ENCODE data around the gene PARM1. TPM values are rescaled to one million over a fixed set of nuclear protein-coding genes. Genes with fewer than 3 reads are reported as not detected.

The PARM1 gene
- total and polyA plus RNA-seq, 7 donors = 21.9 to 107 (median 41.7) TPM

DNA sequence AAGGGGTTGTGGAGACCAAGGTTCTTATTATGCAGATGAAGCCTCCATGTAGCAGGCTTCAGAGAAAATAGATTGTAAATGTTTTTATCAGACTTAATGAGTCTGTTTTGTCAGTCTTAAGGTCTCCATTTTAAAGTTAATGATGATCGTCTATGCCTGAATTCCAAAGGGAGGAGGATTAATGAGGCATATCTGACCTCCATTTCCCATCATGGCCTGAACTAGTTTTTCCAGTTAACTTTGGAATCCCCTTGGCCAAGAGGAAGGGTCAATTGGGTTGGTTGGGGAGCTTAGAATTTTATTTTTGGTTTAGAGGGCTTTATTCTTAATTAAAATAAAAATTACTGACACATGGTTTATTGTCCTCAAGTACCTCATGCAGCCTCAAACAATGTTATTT, 6.9 kb upstream of the PARM1 start:
- H3K36me3 ChIP-seq = no peaks in the 10 kb centered on the region

DNA sequence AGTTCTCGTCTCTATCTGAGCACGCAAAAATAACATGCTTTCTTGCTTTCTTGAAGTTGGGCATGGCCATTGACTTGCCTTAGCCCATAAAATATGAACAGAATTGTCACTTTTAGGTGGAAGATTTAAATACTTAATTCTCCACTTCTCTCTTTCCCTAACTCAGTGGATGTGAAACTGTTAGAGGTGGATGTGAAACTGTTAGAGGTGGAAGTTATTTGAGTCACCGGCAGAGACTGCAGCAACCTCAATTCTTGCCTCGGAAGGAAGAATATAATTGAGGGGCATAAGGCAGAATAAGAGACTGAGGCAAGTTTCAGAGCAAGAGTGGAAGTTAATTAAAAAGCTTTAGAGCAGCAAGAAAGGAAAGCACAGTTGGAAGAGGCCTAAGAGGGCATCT, 2.8 kb upstream of the PARM1 start:
- H3K4me3 ChIP-seq = no peak overlapping the region
- DNase-seq = no peak
- no peaks in the 10 kb centered on the region for H3K27me3 ChIP-seq
- H3K36me3 ChIP-seq = no peaks in the 10 kb centered on the region
- H3K27ac ChIP-seq = no peak overlapping the region
- 82 to 94% methylated on average over 4 of the region's 4 CpGs for WGBS, 2 donors
- no peaks in the 10 kb centered on the region for H3K9me3 ChIP-seq
- TF ChIP-seq POLR2AphosphoS5 (IDR thresholded peaks at IDR 0.05) (no peak), POLR2A (IDR thresholded peaks at IDR 0.05) (no peak), EP300 (IDR thresholded peaks at IDR 0.05) (no peak)
- TF ChIP-seq, protein P1, sequence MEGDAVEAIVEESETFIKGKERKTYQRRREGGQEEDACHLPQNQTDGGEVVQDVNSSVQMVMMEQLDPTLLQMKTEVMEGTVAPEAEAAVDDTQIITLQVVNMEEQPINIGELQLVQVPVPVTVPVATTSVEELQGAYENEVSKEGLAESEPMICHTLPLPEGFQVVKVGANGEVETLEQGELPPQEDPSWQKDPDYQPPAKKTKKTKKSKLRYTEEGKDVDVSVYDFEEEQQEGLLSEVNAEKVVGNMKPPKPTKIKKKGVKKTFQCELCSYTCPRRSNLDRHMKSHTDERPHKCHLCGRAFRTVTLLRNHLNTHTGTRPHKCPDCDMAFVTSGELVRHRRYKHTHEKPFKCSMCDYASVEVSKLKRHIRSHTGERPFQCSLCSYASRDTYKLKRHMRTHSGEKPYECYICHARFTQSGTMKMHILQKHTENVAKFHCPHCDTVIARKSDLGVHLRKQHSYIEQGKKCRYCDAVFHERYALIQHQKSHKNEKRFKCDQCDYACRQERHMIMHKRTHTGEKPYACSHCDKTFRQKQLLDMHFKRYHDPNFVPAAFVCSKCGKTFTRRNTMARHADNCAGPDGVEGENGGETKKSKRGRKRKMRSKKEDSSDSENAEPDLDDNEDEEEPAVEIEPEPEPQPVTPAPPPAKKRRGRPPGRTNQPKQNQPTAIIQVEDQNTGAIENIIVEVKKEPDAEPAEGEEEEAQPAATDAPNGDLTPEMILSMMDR (IDR thresholded peaks at IDR 0.05) = no peak
- intact Hi-C loops (cut with DNase I) = loop anchor here (5.0 to 10.0 kb wide), 6 partner anchors 58 to 915 kb away; partner anchors contain the start of gene BTC
- peaks cover 0 to 19% (median 12%) of the 10 kb centered on the region in 4 donors for H3K4me1 ChIP-seq

More for the DNA sequence above, 6.9 kb upstream of the PARM1 start:
- Histone ChIP-seq H3K27ac (no peak overlapping the region), H3K27me3 (no peaks in the 10 kb centered on the region), H3K4me3 (no peak overlapping the region), H3K4me1 (no peaks in the 10 kb centered on the region), H3K9me3 (no peaks in the 10 kb centered on the region)
- intact Hi-C loops (cut with DNase I) = no loop called here
- TF ChIP-seq POLR2AphosphoS5 (IDR thresholded peaks at IDR 0.05) = no peak
- TF ChIP-seq POLR2A (IDR thresholded peaks at IDR 0.05) = no peak
- TF ChIP-seq, protein P1 (IDR thresholded peaks at IDR 0.05) = no peak
- TF ChIP-seq EP300 (IDR thresholded peaks at IDR 0.05) = no peak
- DNase-seq = no peak
- WGBS, 2 donors = 96 to 100% methylated on average over 1 of the region's 1 CpG

DNA sequence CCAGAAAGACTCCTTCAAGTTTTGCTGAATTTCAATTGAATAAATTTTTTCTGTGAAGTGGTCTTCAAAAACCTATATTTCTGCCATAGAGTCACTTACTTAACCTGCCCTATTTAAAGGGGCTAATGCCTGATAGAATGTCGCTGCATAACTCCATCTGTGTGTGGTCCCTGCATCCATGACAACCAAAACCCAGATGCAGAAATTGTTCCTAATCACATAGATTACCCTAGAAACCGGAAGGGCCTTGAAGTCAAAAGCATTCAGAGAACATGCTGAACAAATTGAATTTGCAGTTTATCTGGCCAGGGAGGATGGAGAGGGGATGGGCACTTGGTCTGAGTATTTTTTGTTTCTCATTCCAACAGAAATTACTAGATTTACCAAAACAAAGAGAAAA, 1.5 kb upstream of the PARM1 start:
- peaks cover 0 to 22% (median 13%) of the 10 kb centered on the region in 4 donors for H3K4me1 ChIP-seq
- no peaks in the 10 kb centered on the region for H3K27me3 ChIP-seq
- no peaks in the 10 kb centered on the region for H3K9me3 ChIP-seq
- TF ChIP-seq EP300 (IDR thresholded peaks at IDR 0.05) = no peak
- no peak for TF ChIP-seq POLR2A (IDR thresholded peaks at IDR 0.05)
- TF ChIP-seq POLR2AphosphoS5 (IDR thresholded peaks at IDR 0.05) = no peak
- TF ChIP-seq, protein P1 (IDR thresholded peaks at IDR 0.05) = no peak
- WGBS, 2 donors = 90 to 94% methylated on average over 2 of the region's 2 CpGs
- no peak for DNase-seq
- intact Hi-C loops (cut with DNase I) = loop anchor here (5.0 to 10.0 kb wide), 6 partner anchors 59 to 913 kb away; partner anchors contain the start of gene BTC
- no peak overlapping the region for H3K4me3 ChIP-seq
- H3K27ac ChIP-seq = no peak overlapping the region
- H3K36me3 ChIP-seq = no peaks in the 10 kb centered on the region

DNA sequence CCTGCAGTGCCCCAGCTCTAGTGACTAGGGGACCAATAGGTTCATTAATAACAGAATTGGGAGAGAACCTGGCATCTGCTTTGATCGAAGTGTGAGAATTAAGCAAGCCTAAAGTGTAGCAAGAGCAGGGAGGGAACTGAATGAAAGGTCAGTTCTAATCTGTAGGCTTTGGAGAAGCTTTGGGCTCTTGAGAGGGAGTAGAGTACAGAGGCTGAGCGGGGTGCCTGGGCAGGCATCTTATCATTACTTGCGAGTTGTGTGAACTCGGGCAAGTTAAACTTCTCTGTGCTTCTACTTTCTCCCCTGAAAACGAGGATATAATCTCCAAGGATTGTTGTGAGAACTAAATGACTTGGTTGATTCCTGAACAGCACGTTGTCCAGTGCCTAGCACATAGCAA, 906 bp upstream of the PARM1 start:
- no peaks in the 10 kb centered on the region for H3K36me3 ChIP-seq
- 76 to 81% methylated on average over 6 of the region's 6 CpGs for WGBS, 2 donors
- no peaks in the 10 kb centered on the region for H3K9me3 ChIP-seq
- no peak overlapping the region for H3K27ac ChIP-seq
- no peak for DNase-seq
- TF ChIP-seq EP300 (IDR thresholded peaks at IDR 0.05) (no peak), POLR2A (IDR thresholded peaks at IDR 0.05) (no peak), POLR2AphosphoS5 (IDR thresholded peaks at IDR 0.05) (no peak)
- TF ChIP-seq, protein P1 (IDR thresholded peaks at IDR 0.05) = no peak
- peaks cover 0 to 22% (median 13%) of the 10 kb centered on the region in 4 donors for H3K4me1 ChIP-seq
- H3K27me3 ChIP-seq = no peaks in the 10 kb centered on the region
- no peak overlapping the region for H3K4me3 ChIP-seq
- intact Hi-C loops (cut with DNase I) = loop anchor here (2.0 to 10.0 kb wide), 7 partner anchors 60 to 913 kb away; partner anchors contain the start of gene BTC

DNA sequence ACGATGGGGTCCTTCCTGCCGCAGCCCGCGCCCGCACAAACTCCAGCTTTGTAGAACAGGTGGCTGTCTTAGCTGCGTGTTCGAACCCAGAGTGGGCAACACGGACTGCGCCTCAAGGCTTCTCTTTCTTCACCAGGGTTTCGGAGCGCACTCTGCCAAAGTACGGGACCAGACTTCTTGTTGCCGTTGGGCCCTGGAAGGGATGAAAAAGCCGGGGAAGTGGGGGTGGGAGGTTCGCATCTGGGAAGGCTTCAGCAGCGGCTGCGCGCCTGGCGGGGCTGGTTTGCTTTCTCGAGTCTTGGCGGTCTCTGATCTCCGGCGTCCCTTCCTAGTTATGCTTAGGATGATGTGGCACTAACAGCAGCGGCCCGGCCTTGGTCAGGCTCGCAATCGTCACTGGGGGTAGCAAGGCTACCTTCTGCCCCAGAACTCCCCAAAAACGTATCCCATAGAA, 673 bp downstream of the PARM1 start:
- no peak for DNase-seq
- whole genome bisulfite sequencing, 2 donors = 1% methylated on average over 28 of the region's 28 CpGs
- Histone ChIP-seq H3K27ac (peak overlapping the region; percentile 76 to 81 (median 78)), H3K4me3 (peak overlapping the region; percentile 53 to 78 (median 72)), H3K36me3 (no peaks in the 10 kb centered on the region), H3K27me3 (no peaks in the 10 kb centered on the region), H3K4me1 (peaks cover 0 to 22% (median 13%) of the 10 kb centered on the region in 4 donors), H3K9me3 (no peaks in the 10 kb centered on the region)
- TF ChIP-seq POLR2AphosphoS5 (IDR thresholded peaks at IDR 0.05) (no peak), POLR2A (IDR thresholded peaks at IDR 0.05) (no peak), EP300 (IDR thresholded peaks at IDR 0.05) (no peak)
- TF ChIP-seq, protein P1 (IDR thresholded peaks at IDR 0.05) = no peak
- intact Hi-C loops (cut with DNase I) = loop anchor here (2.0 to 10.0 kb wide), 7 partner anchors 61 to 911 kb away; partner anchors contain the start of gene BTC
